NCI-H524 (cell line): ENCODE results near the gene YJU2.
"Not testable (repeated sequence)": the region's sequence is repeated elsewhere in the genome, so short reads cannot be mapped to it uniquely, and the experiment has no call there.

Experiments
- DNase-seq, 2 experiments: peaks; one replicate each; lab custom pipeline; 2025; lab: John Stamatoyannopoulos, UW

Gene YJU2

GRCh38 chr19:4267901-4268815 lies 21.3 kb downstream of the YJU2 start:
- DNase-seq = no peak

DNA sequence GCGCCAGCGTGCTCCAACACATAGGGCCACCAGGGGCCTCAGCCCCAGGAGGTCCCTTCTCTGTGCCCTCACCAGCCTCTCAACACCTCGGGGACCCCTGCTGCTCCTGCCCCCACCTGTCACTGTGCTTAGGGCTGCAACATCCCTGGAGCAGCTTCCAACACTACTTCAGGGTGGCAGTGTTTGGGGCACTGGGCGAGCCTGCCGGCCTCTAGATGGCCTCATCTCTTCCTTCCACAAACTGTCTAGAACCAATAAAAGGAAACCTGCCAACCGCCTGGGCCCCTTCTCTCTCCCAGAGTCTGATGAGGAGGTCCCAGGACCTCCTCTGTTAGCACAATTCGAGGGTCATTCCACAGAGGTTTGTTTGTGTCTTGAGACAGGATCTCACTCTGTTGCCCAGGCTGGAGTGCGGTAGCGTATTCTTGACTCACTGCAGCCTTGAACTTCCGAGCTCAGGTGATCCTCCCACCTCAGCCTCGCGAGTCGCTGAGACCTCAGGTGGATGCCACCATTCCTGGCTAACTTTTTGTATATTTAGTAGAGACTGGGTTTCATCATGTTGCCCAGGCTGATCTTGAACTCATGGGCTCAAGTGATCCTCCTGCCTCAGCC lies 22.0 kb downstream of the YJU2 start:
- no peak for DNase-seq

DNA sequence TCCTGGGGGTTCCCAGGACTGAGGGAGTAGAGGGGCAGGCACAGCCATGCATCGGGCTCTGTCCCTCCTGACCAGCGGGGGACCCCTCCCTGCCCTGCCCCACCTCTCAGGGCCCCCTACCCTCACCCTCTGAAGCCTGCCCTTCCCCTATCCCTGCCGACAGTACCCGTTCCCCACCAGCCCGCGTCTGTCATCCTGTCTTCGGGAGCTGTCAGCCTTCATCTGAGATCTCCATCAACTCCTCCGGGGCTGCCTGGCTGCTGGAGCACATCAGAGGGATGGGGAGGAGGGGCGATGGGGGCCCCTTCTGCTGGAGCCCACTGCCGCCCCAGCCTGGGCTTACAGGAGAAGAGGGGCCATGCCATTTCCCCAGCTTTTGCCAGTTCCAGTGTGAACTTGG lies 26.0 kb downstream of the YJU2 start:
- DNase-seq = no peak

DNA sequence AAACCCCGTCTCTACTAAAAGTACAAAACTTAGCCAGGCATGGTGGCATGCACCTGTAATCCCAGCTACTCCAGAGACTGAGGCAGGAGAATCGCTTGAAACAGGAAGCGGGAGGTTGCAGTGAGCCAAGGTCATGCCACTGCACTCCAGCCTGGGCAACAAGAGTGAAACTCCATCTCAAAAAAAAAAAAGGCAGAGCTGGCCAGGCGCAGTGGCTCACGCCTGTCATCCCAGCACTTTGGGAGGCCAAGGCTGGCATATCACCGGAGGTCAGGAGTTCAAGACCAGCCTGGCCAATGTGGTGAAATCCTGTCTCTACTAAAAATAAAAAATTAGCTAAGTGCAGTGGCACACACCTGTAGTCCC lies 27.4 kb downstream of the YJU2 start:
- not testable (repeated sequence) for DNase-seq

GRCh38 chr19:4277191-4277696 lies 30.4 kb downstream of the YJU2 start:
- DNase-seq = no peak

DNA sequence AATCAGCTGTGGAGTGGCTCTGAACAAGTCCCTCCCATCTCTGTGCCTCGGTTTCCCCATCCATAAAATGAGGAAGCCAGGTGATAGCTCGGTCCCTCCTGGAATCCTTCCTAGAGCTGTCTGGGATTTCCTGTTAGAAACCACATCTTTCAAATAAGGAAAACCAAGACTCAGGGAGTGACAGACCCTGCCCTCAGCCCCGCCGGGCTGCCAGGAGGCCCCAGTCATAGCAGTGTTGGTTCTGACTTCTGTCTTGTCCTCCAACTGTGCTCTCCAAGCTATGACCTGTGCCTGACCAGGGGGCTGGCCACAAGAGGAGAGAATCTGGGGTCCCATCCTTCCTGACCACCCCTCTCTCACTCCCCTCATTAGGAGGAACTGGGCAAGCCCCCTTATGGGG lies 31.1 kb downstream of the YJU2 start:
- DNase-seq = no peak

- peak; percentile 45 to 70 for DNase-seq
Observed at GRCh38 chr19:4278419-4279266, 31.8 kb downstream of the YJU2 start, which contains the start of gene SHD. Gene SHD (plus strand): TSS chr19:4279266. CDS start chr19:4280064, 798 bp downstream.

GRCh38 chr19:4279267-4279529 lies 32.3 kb downstream of the YJU2 start:
- no peak for DNase-seq

- no peak for DNase-seq
Observed at GRCh38 chr19:4279530-4280422, 32.9 kb downstream of the YJU2 start.

DNA sequence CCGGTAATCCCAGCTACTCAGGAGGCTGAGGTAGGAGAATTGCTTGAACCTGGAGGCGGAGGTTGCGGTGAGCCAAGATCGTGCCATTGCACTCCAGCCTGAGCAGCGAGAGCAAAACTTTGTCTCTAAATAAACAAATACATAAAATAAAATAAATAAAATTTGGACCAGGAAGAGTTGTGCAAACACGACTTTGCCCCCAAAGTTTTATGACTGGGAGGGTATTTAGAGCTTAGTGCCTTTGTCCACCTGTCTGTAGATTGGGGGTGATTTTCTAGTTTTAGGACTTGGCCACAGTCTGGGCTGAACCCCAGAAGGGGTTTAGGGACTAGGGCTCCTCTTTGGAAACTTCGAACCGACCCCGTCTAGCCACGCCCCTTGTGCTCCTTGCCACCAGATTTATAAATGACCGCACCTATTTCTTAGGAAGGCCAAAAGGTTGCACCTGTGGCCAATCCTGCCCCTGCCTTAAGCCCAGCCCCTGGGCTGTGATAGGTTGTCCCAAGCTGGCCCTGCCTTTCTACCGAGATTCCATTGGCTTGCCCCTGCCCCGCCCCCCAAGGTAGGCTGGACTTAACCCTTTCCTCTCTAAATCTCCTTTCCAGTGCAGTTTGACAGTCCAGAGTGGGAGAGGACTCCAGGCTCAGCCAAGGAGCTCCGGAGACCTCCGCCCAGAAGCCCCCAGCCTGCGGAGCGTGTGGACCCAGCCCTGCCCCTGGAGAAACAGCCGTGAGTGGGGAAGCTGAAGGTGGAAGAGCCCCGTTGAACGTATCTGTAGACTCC lies 37.5 kb downstream of the YJU2 start:
- DNase-seq = peak in 1 of 2 experiments; percentile 29

GRCh38 chr19:4284974-4285373 lies 38.1 kb downstream of the YJU2 start:
- no peak for DNase-seq

DNA sequence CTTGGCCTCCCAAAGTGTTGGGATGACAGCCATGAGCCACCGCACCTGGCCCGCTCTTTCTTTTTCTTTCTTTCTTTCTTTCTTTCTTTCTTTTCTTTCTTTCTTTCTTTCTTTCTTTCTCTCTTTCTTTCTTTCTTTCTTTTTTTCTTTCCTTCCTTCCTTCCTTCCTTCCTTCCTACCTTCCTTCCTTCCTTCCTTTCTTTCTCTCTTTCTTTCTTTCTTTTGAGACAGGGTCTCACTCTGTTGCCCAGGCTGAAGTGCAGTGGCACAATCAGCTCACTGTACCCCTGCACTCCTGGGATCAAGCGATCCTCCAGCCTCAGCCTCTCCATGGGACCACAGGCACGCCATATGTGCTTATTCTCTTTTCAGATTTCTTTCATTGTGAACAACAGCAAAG lies 39.3 kb downstream of the YJU2 start:
- not testable (repeated sequence) for DNase-seq

- no peak for DNase-seq
Observed at GRCh38 chr19:4288091-4288777, 41.4 kb downstream of the YJU2 start.

DNA sequence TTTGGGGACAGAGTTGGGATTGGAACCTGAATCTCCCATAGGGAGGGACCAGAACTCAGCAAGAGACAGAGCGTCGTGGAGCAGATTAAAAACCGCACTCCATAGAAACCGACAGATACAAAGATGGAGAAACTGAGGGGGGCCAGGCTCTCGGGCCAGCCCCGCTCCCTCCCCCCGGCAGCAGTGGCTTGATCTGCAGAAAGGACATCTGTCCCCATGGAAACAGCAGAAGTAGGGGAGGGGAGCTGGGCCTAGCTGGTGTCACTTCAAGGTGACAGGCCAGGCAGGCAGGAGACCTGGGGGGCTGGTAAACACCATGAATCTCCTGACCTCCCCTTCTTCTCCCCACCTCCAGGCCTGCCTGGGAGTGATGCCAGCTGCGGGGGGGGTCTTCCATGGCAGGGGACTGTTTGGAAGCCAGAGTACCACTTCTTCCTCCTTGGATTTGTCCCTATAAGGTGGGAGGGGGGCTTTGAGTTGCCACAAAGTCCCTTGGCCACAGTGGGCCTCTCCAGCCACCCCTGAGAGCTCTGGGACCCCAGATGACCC lies 44.4 kb downstream of the YJU2 start:
- DNase-seq = no peak

- DNase-seq = no peak
Observed at GRCh38 chr19:4292515-4292914, 45.6 kb downstream of the YJU2 start.

DNA sequence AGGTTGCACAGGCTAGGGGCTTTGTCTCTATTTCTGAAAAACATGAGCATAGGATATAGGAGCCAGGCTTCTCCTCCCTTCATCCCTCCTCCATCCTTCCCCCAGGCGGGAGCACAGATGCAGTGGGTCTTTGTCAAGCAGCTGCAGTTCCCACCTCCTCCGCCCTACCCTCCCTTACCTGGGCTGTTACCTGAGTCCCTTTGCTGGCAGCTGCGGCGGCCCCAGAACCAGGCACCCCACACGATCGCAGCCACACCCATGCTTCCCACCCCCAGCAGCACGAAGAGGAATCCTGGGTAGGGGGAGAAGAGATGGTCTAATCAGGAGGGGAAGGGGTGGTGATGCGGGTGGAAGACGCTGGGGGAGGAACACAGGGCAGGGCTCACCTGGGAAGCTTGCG lies 47.5 kb downstream of the YJU2 start:
- no peak for DNase-seq

- DNase-seq = peak; percentile 98 to 99
Observed at GRCh38 chr19:4295972-4296771, 49.3 kb downstream of the YJU2 start.

DNA sequence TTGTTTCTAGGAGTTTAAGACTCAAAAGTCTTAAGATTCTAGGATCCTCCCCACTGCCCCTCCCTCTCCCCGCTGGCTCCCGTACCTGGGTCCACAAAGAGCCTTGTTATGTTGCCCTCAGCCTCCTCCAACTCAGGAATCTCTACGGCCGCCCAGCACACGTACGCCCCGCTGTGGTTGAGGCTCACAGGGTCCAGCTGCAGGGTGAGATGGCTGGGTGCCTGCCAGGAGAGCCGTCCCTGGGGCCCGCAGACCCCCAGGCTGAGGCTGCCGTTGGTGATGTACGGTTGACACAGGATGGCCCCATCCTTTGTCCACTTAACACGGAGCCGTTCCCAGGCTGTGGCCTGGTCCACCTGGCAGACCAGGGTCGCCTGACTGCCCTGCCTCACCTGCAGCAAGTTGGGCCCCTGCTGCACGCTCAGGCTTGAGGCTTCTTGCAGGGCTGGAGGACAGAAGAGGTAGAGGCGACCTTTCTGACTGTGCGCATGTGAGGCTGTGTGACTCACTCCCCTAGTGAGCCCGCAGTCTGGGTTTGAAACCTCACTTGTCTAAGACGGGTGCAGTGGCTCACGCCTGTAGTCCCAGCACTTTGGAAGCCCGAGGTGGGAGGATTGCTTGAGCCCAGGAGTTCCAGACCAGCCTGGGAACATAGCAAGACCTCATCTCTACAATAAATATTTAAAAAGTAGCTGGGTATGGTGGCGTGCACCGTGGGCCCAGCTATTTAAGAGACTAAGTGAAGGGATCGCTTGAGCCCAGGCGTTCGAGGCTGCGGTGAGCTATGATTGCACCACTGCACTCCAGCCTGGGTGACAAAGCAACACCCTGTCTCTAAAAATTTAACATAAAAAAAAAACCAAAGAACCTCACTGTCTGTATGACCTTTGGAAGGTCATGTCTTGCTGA lies 51.3 kb downstream of the YJU2 start:
- DNase-seq = no peak
